ENCODE results near the gene LYRM7. TPM values are rescaled to one million over a fixed set of nuclear protein-coding genes. Genes with fewer than 3 reads are reported as not detected.

LYRM7 gene
- total and polyA plus RNA-seq, 7 donors, result 11.3 to 31.0 (median 24.2) TPM

DNA sequence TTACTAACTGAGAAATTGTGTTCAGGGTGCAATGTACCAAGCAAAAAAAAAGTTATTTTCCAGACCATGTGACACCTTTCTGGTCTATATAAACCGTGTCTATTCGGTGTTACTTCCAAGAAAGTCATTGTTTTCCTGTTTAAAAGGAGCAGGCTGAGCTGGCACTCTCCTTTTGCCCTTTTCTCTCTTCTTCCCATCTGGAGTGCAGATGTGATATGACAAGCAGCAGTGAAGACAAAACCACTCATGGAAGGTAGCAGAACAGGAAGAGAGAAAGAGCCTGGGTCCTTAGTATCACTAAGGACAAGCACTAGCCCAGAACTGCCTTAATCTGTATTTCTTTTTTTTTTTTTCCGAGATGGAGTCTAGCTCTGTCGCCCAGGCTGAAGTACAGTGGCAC lies 25.6 kb downstream of the LYRM7 start:
- H3K27me3 ChIP-seq (ENCODE audit: insufficient read depth in 3 of 3, low read length in 2 of 3), result no peaks in the 10 kb centered on the region
- ATAC-seq (no peak), DNase-seq (no peak)
- WGBS, 3 donors, result 87 to 91% (median 90%) methylated on average over 4 of the region's 4 CpGs
- no peaks in the 10 kb centered on the region for H3K9me3 ChIP-seq
- no peak overlapping the region for H3K4me3 ChIP-seq
- H3K4me1 ChIP-seq, result peaks cover 4% of the 10 kb centered on the region
- TF ChIP-seq, protein P1, sequence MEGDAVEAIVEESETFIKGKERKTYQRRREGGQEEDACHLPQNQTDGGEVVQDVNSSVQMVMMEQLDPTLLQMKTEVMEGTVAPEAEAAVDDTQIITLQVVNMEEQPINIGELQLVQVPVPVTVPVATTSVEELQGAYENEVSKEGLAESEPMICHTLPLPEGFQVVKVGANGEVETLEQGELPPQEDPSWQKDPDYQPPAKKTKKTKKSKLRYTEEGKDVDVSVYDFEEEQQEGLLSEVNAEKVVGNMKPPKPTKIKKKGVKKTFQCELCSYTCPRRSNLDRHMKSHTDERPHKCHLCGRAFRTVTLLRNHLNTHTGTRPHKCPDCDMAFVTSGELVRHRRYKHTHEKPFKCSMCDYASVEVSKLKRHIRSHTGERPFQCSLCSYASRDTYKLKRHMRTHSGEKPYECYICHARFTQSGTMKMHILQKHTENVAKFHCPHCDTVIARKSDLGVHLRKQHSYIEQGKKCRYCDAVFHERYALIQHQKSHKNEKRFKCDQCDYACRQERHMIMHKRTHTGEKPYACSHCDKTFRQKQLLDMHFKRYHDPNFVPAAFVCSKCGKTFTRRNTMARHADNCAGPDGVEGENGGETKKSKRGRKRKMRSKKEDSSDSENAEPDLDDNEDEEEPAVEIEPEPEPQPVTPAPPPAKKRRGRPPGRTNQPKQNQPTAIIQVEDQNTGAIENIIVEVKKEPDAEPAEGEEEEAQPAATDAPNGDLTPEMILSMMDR (IDR thresholded peaks at IDR 0.05), result no peak
- H3K36me3 ChIP-seq (ENCODE audit: insufficient read depth in 1 of 2, low read depth in 1 of 2), result peaks cover 0 to 14% of the 10 kb centered on the region in 2 donors
- no peak overlapping the region for H3K27ac ChIP-seq
- intact Hi-C loops (cut with DNase I), result no loop called here

DNA sequence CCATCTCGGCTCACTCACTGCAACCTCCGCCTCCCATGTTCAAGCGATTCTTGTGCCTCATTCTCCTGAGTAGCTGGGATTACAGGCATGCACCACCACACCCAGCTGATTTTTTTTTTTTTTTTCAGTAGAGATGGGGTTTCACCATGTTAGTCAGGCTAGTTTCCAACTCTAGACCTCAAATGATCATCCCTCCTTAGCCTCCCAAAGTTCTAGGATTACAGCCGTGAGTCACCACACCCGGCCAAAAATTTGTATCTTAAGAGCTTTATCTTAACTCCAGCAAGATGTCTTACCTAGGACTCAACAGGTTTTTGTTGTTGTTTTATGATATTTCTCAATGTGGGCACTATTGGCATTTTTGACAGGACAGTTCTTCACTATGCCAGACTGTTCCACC lies 27.9 kb downstream of the LYRM7 start:
- TF ChIP-seq, protein P1 (IDR thresholded peaks at IDR 0.05), result no peak
- ATAC-seq (no peak), DNase-seq (no peak)
- no peak overlapping the region for H3K27ac ChIP-seq
- peaks cover 0 to 19% of the 10 kb centered on the region in 2 donors for H3K36me3 ChIP-seq (ENCODE audit: insufficient read depth in 1 of 2, low read depth in 1 of 2)
- peaks cover 4% of the 10 kb centered on the region for H3K4me1 ChIP-seq
- H3K27me3 ChIP-seq (ENCODE audit: insufficient read depth in 3 of 3, low read length in 2 of 3), result no peaks in the 10 kb centered on the region
- H3K9me3 ChIP-seq, result no peaks in the 10 kb centered on the region
- H3K4me3 ChIP-seq, result no peak overlapping the region
- intact Hi-C loops (cut with DNase I), result no loop called here
- 82 to 96% (median 87%) methylated on average over 5 of the region's 5 CpGs for WGBS, 3 donors

DNA sequence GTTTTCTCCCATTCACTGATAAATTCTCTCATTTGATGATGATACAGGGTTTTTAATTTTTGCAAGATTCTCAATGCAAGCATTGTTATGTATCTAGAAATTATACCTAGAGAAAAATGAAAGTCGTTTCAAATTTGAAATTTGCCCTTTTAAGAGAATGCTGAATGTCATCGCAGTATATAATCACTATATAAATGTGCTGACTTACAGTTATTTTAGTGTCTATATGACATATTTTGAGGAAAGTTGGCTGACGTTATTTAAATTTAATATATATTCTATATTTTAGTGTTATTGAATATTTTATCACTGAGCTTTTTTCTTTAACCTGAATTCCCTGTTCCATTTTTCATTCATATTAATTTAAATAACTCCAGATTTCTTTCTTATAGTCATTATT lies 29.8 kb downstream of the LYRM7 start:
- no peaks in the 10 kb centered on the region for H3K4me1 ChIP-seq
- TF ChIP-seq, protein P1 (IDR thresholded peaks at IDR 0.05), result no peak
- H3K27me3 ChIP-seq (ENCODE audit: insufficient read depth in 3 of 3, low read length in 2 of 3), result no peaks in the 10 kb centered on the region
- no peaks in the 10 kb centered on the region for H3K9me3 ChIP-seq
- H3K4me3 ChIP-seq, result no peak overlapping the region
- no peak overlapping the region for H3K27ac ChIP-seq
- ATAC-seq, result no peak
- H3K36me3 ChIP-seq (ENCODE audit: insufficient read depth in 1 of 2, low read depth in 1 of 2), result peaks cover 0 to 19% of the 10 kb centered on the region in 2 donors
- DNase-seq, result no peak
- intact Hi-C loops (cut with DNase I), result no loop called here
- 94 to 99% (median 95%) methylated on average over 3 of the region's 3 CpGs for WGBS, 3 donors

DNA sequence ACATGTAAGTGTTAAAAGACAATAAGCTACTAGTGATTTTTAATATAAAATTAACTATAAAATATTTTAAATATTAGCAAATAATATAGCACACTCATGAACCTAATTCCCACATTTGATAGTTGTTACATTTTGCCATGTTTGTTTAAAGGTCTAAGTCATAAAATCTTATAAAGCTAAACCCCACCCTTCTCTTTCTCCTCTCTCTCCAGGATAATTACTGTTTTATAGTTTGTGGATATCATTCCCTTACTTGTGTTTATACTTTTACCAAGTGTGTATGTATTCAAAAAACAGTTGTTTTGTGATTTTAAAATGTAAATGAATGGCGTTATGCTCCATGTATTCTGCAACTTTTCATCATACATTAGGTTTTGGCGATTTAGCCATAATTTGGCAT lies 34.2 kb downstream of the LYRM7 start:
- ATAC-seq, result no peak
- 94 to 97% (median 95%) methylated on average over 2 of the region's 2 CpGs for WGBS, 3 donors
- intact Hi-C loops (cut with DNase I), result no loop called here

DNA sequence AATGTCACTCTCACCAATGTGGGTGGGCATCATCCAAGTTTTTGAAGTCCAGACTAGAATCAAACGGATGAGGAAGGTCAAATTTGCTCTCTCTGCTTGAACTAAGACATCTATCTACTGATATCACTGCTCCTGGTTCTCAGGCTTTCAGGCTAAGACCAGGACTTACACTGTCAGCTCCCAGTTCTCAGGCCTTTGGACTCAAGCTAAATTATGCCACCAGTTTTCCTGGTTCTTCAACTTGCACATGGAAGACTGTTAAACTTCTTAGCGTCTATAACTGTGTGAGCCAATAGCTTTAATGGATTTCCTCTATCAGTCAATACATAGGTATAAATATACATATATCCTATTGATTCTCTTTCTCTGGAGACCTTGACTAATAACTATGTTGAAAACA lies 35.3 kb downstream of the LYRM7 start:
- no peaks in the 10 kb centered on the region for H3K9me3 ChIP-seq
- no peak overlapping the region for H3K4me3 ChIP-seq
- H3K27ac ChIP-seq, result no peak overlapping the region
- 84 to 96% (median 87%) methylated on average over 2 of the region's 2 CpGs for WGBS, 3 donors
- H3K27me3 ChIP-seq (ENCODE audit: insufficient read depth in 3 of 3, low read length in 2 of 3), result no peaks in the 10 kb centered on the region
- DNase-seq, result no peak
- peaks cover 0 to 5% of the 10 kb centered on the region in 2 donors for H3K36me3 ChIP-seq (ENCODE audit: insufficient read depth in 1 of 2, low read depth in 1 of 2)
- intact Hi-C loops (cut with DNase I), result no loop called here
- H3K4me1 ChIP-seq, result no peaks in the 10 kb centered on the region
- ATAC-seq, result no peak
- TF ChIP-seq, protein P1 (IDR thresholded peaks at IDR 0.05), result no peak

More for the DNA sequence above, 34.2 kb downstream of the LYRM7 start:
- Histone ChIP-seq H3K27me3 (ENCODE audit: insufficient read depth in 3 of 3, low read length in 2 of 3) (no peaks in the 10 kb centered on the region), H3K4me3 (no peak overlapping the region), H3K27ac (no peak overlapping the region), H3K36me3 (ENCODE audit: insufficient read depth in 1 of 2, low read depth in 1 of 2) (peaks cover 0 to 13% of the 10 kb centered on the region in 2 donors), H3K4me1 (no peaks in the 10 kb centered on the region), H3K9me3 (no peaks in the 10 kb centered on the region)
- TF ChIP-seq, protein P1 (IDR thresholded peaks at IDR 0.05), result no peak
- no peak for DNase-seq

All from psoas muscle (tissue), 8 donors.